Loucy (cell line): Measurements from ENCODE around the gene DDX18.

Source experiments
- H2AFZ ChIP-seq: fragments of 200-600 bp; sonication (generic); 2 replicates; pipeline ENCODE4 v1.6.0; 2016; ENCODE audit warnings: antibody characterized with exemption, mild to moderate bottlenecking, low read length, moderate library complexity
- H3F3A ChIP-seq: fragments of 200-600 bp; 2 replicates; pipeline ENCODE4 v1.6.0; 2016; ENCODE audit warnings: antibody characterized with exemption, low read depth, mild to moderate bottlenecking
- H3K27me3 ChIP-seq: fragments of 200-600 bp; sonication (generic); 2 replicates; pipeline ENCODE4 v1.6.1; 2014; ENCODE audit warnings: low read length, mild to moderate bottlenecking; ENCODE audit not compliant: insufficient read depth, poor library complexity, severe bottlenecking
- H3K36me3 ChIP-seq: fragments of 200-600 bp; sonication (generic); 2 replicates; pipeline ENCODE4 v1.6.1; 2016; ENCODE audit warnings: low read length; ENCODE audit not compliant: insufficient read depth
- H3K4me1 ChIP-seq: fragments of 200-600 bp; sonication (generic); 2 replicates; pipeline ENCODE4 v1.5.1; 2014; ENCODE audit warnings: low read length, mild to moderate bottlenecking; ENCODE audit not compliant: insufficient read depth, poor library complexity, severe bottlenecking
- H3K4me2 ChIP-seq: fragments of 200-600 bp; sonication (generic); 2 replicates; pipeline ENCODE4 v1.6.0; 2014; ENCODE audit warnings: antibody characterized with exemption, low read length, low read depth, mild to moderate bottlenecking; ENCODE audit not compliant: poor library complexity, severe bottlenecking
- H3K4me3 ChIP-seq: fragments of 200-600 bp; sonication (generic); 2 replicates; pipeline ENCODE4 v1.5.1; 2014; ENCODE audit warnings: low read length, mild to moderate bottlenecking, mixed read lengths; ENCODE audit not compliant: poor library complexity, severe bottlenecking
- H3K79me2 ChIP-seq: fragments of 200-600 bp; sonication (generic); 2 replicates; pipeline ENCODE4 v1.6.1; 2014; ENCODE audit warnings: low read length; ENCODE audit not compliant: insufficient read depth
- H3K9ac ChIP-seq: fragments of 200-600 bp; sonication (generic); 2 replicates; pipeline ENCODE4 v1.6.0; 2014; ENCODE audit warnings: mild to moderate bottlenecking, low read depth, low read length, moderate library complexity; ENCODE audit not compliant: poor library complexity, severe bottlenecking
- H3K9me2 ChIP-seq: fragments of 200-600 bp; sonication (generic); replicated peaks from 2 replicates; pipeline ENCODE4 v1.6.1; 2016; ENCODE audit warnings: low read depth, low read length, mixed read lengths
- H3K9me3 ChIP-seq: fragments of 200-600 bp; sonication (generic); 2 replicates; pipeline ENCODE4 v1.6.1; 2014; ENCODE audit warnings: mild to moderate bottlenecking, antibody characterized with exemption, low read length, low read depth; ENCODE audit not compliant: insufficient read depth
- H4K20me1 ChIP-seq: fragments of 200-600 bp; sonication (generic); 2 replicates; pipeline ENCODE4 v1.6.0; 2014; ENCODE audit warnings: antibody characterized with exemption, low read length, mild to moderate bottlenecking; ENCODE audit not compliant: insufficient read depth, poor library complexity, severe bottlenecking
- CTCF ChIP-seq: fragments of 200-600 bp; sonication (generic); conservative IDR thresholded peaks from 2 replicates; pipeline ENCODE4 v1.5.1; 2014; ENCODE audit warnings: mild to moderate bottlenecking, antibody characterized with exemption, low read length
- EZH2phosphoT487 ChIP-seq: fragments of 200-600 bp; IDR thresholded peaks from 2 replicates; pipeline ENCODE4 v1.6.1; 2018; ENCODE audit warnings: antibody characterized with exemption, mild to moderate bottlenecking, moderate library complexity, borderline replicate concordance

The DDX18 gene

DNA sequence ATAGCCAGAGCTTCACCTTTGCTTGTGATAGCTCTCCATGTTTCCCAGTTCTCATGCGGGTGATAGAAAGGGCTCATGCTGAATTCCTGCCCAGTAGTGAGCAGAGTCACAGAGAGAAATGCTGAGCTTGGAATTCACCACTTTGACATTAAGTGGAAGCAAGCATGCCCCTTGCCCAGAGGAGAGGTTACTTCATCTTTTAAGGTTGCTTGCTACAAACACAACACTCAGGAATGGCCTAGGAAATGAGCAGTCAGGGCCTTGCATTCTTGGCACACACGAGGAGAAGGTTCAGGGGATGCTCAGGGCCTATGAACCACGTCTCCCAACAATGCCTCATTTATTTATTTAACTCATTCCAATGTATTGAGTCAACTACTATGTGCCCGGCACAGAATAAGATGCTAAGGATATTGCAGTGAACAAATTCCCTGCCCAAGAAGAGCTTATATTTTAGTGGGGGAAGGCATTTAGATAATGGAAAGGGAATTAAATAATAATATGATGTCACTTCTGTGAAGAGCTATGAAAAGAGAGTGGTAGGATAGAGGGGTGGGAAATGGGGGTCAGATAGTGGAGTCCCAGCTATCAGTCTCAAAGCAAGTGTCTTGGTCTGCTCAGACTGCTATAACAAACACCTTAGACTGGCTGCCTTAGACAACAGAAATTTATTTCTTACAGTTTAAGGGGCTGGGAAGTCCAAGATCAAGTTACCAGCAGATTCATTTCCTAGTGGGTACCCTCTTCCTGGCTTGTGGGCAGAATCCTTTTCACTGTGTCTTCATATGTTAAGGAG lies 42.1 kb downstream of the DDX18 start:
- TF ChIP-seq EZH2phosphoT487 (no peak), CTCF (no peak)
- Histone ChIP-seq H3K4me3 (no peak overlapping the region), H2AFZ (0 out of 2 replicates have a peak overlapping the region, but pooled peaks have one; percentile 1), H3F3A (no peaks in the 10 kb centered on the region), H3K36me3 (no peaks in the 10 kb centered on the region), H3K4me2 (peak overlapping the region; percentile 53), H3K79me2 (no peaks in the 10 kb centered on the region), H3K27me3 (no peaks in the 10 kb centered on the region), H3K9ac (no peak overlapping the region), H3K9me3 (no peaks in the 10 kb centered on the region), H4K20me1 (no peaks in the 10 kb centered on the region), H3K4me1 (peaks cover 45% of the 10 kb centered on the region), H3K9me2 (no peaks in the 10 kb centered on the region)

DNA sequence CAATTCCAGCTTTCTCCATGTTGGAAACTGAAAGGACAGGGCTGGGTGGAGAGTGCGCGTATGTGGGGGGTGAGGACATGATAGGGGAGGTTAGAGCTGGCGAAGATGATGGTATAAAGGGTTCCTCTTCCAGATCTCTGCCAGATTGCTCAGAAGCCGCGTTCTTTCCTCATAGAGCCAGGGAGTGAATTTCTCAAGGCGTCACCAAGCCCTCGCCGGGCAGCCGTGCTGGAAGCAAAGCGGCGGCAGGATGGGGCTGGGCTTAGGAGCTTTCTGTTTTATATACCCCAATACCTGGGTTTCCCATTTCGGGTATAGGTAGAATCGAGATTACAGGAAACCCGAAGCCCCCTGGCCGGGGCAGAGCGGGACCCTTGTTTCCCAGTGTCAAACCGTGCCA lies 43.8 kb downstream of the DDX18 start:
- Histone ChIP-seq H3K9me3 (no peaks in the 10 kb centered on the region), H3K9me2 (no peaks in the 10 kb centered on the region), H3K9ac (no peak overlapping the region), H3K4me3 (no peak overlapping the region), H4K20me1 (no peaks in the 10 kb centered on the region), H3F3A (no peaks in the 10 kb centered on the region), H3K79me2 (no peaks in the 10 kb centered on the region), H3K4me2 (no peak overlapping the region), H3K36me3 (no peaks in the 10 kb centered on the region), H2AFZ (no peak overlapping the region), H3K4me1 (peaks cover 31% of the 10 kb centered on the region), H3K27me3 (no peaks in the 10 kb centered on the region)
- TF ChIP-seq CTCF (no peak), EZH2phosphoT487 (no peak)

- Histone ChIP-seq H3K4me2 (no peak overlapping the region), H4K20me1 (no peaks in the 10 kb centered on the region), H3K79me2 (no peaks in the 10 kb centered on the region), H3F3A (no peaks in the 10 kb centered on the region), H3K9me3 (no peaks in the 10 kb centered on the region), H3K27me3 (no peaks in the 10 kb centered on the region), H3K36me3 (no peaks in the 10 kb centered on the region), H3K9ac (no peak overlapping the region), H3K9me2 (no peaks in the 10 kb centered on the region), H3K4me3 (no peak overlapping the region), H3K4me1 (peaks cover 27% of the 10 kb centered on the region), H2AFZ (no peak overlapping the region)
- TF ChIP-seq CTCF: no peak
- no peak for TF ChIP-seq EZH2phosphoT487
These were observed 44.5 kb downstream of the DDX18 start for GRCh38 chr2:117858892-117859531.
